ENCODE data around the gene ROR1.

Gene ROR1

DNA sequence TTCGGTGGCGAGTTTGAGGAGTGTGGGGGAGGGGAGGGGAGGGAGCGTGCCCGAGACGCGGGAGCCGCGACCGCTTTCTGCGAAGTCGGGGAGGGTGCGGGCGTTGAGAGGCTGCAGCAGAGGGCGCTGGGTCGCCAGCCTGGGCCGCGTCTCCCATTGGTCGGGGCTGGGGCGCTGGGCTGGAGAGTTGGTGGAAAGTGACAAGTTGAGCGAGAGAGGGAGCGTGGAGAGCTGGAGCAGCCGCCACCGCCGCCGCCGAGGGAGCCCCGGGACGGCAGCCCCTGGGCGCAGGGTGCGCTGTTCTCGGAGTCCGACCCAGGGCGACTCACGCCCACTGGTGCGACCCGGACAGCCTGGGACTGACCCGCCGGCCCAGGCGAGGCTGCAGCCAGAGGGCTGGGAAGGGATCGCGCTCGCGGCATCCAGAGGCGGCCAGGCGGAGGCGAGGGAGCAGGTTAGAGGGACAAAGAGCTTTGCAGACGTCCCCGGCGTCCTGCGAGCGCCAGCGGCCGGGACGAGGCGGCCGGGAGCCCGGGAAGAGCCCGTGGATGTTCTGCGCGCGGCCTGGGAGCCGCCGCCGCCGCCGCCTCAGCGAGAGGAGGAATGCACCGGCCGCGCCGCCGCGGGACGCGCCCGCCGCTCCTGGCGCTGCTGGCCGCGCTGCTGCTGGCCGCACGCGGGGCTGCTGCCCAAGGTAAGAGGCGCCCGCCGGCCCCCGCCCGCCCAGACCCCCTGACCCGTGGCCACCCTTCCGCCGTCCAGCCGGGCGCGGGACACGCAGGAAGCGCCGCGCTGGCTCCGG is at the start of gene ROR1:
Gene ROR1, plus strand, starts transcription at position 203 of the 802 bp plus-strand sequence.
- peak; percentile 85 for DNase-seq
- in situ Hi-C loops (cut with HindIII; ENCODE audit: low pct_ligation_motif_present, low pct_unique_long_range_greater_than_20kb, low sequenced_read_pairs), result no loop called here

DNA sequence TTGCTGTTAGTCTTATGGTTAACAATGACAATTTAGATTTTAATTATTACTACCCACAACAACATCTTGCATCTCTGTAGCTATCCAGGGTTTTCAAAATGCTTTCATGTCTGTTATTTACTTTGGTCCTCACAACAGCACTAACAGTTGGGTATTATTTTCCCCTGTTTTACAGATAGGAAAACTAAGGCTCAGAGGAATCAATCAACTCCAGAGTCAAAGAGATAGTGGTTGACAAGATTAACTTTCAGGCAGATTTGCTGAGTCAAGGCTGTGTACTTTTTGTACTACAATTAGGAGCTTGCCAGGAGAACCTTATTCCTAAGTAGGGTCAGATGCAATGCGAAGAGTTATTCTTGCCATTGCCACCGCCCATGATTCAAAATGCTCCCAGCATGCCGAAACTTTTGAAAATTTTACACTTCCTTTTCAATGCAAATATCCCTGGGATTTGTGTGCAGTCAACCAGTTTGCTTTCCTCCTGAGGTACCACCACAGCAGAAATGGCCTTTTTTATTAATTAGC is 49.4 kb upstream of the ROR1 start:
- DNase-seq, result no peak
- in situ Hi-C loops (cut with HindIII; ENCODE audit: low pct_ligation_motif_present, low pct_unique_long_range_greater_than_20kb, low sequenced_read_pairs), result no loop called here

DNA sequence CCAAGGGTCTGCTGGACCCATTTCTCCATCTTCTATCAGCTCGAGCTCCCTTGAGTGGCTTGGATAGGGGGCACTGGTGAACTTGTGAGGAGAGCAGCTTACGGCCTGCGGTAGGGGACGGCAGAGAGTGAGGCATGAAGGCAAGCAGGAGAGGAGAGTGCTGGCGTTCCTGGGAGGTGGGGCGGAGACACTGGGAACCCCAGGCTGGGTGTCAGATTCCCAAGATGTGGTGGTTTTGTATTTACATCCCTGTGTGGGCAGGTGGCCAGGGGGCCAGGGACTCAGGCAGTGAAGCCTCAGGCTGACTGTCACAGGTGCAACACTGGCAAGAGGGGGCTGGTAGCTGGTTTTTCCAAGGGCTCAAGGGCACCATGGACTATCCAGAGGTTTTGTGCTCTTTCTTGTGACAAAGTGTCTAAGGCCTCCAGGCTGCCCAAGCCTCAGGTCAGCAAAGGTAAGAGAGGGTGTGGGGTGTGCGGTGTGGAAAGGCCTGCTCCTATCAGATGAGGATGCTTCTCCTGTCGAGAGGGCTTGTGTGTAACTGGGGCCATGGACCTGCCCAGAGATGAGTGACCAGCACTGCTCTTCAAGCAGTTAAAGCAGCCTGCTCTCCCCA is 45.1 kb upstream of the ROR1 start:
- no peak for DNase-seq
- in situ Hi-C loops (cut with HindIII; ENCODE audit: low pct_ligation_motif_present, low pct_unique_long_range_greater_than_20kb, low sequenced_read_pairs), result no loop called here

DNA sequence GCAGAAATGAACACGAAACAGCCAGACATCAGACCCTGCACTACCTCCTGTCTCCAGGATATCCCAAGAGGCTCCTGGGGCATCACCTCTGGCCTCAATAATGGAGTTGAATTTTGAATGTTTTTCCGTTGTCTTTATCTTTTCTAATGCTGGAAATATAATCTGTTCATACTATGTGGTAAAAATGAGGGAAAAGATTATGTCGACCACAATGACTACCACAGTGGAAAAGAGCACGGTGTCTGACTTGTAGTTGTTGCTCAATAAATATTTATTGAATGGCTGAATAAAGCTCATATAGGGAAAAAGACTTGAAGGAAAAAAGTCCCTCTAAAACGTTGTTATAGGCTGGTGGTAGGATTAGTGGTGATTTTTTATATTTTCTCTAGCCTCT is 44.6 kb upstream of the ROR1 start:
- no peak for DNase-seq
- in situ Hi-C loops (cut with HindIII; ENCODE audit: low pct_ligation_motif_present, low pct_unique_long_range_greater_than_20kb, low sequenced_read_pairs), result no loop called here

DNA sequence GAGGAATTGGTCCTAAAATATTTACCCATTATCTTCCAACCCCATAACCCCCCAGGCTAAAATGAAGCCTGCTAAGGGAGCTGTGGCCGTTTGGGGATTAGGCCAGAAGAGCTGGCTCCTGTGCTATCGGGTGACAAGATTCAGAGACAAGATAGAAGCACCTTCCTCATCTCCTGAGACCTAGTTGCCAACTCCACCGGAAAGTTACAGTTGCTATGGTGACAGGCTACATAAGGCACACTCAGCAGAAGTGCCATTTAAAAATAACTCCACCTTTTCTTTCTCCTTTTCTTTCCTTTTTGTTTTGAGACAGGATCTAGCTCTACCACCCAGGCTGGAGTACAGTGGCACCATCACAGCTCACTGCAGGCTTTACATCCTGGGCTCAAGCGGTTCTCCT is 43.6 kb upstream of the ROR1 start:
- DNase-seq, result no peak
- in situ Hi-C loops (cut with HindIII; ENCODE audit: low pct_ligation_motif_present, low pct_unique_long_range_greater_than_20kb, low sequenced_read_pairs), result no loop called here

DNA sequence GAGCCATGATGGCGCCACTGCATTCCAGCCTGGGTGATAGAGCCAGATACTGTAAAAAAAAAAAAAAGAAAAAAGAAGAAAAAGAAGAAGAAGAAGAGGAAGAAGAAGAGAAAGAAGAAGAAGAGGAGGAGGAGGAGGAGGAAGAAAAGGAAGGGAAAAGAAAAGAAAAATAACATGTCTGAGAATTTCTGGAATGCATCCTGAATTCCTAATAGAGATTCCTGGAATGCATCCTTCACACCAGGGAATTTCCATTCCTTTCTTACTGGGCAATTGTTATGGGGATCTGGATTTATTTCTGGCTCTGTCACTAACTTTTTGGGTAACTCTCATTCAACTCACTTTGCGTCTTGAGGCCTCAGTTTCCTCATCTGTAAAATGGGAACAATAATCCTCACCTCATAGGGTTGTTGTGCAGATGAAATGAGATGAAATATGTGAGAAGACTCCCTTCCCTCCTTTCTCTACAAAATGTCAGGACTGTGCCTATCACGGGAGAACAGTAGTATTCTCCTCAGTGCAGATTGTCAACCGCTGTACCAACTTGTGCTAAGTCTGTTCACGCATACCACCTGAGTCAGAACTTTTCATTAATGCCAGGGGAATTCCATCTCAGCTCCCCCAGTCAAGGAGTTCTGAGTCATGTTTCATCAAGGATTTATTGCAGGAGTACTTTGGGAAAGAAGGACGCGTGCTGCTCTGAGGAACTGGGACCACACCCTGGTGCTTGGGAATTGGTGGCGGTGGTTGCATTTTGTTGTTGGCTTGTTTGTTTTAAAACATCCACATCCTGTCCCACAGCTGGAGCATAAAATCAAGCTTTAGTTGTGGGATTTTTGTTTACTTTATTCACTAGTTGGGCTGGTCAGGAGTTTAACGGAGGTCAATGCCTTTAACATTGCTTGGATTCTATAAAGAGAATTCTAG is 42.4 kb upstream of the ROR1 start:
- peak; percentile 93 for DNase-seq
- in situ Hi-C loops (cut with HindIII; ENCODE audit: low pct_ligation_motif_present, low pct_unique_long_range_greater_than_20kb, low sequenced_read_pairs), result no loop called here

DNA sequence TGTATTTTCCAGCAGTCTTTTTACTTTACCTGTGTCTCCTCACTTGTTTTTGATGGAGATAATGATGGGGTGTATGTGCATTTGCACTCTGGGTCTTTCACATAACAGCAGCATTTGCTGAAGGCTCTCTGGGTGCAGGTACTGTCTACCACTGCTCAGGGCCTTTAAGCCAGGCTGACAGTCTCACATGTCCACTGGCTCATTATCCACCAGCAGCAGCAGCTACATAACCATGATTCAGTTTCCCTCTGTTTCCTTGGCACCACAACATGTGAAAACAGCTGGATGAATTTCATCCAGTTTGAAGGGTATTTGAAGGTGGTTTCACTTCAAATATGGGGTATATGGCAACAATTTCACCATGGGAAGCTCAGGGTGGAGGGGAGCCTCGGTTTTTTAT is 41.2 kb upstream of the ROR1 start:
- DNase-seq, result peak; percentile 16
- in situ Hi-C loops (cut with HindIII; ENCODE audit: low pct_ligation_motif_present, low pct_unique_long_range_greater_than_20kb, low sequenced_read_pairs), result no loop called here

DNA sequence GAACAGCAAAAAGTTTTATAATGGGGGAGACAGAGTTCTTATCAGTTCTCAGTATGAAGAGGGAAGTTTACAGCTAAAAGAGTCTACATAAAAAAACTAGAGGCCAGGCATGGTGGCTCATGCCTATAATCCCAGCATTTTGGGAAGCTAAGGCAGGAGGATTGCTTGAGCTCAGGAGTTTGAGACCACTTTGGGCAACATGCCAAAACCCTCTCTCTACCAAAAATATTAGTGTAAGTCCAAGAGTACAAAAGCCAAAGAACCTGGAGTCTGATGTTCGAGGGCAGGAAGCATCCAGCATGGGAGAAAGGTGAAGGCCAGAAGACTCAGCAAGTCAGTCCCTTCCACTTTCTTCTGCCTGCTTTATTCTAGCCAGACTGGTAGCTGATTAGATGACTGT is 35.0 kb upstream of the ROR1 start:
- DNase-seq, result no peak
- in situ Hi-C loops (cut with HindIII; ENCODE audit: low pct_ligation_motif_present, low pct_unique_long_range_greater_than_20kb, low sequenced_read_pairs), result no loop called here

DNA sequence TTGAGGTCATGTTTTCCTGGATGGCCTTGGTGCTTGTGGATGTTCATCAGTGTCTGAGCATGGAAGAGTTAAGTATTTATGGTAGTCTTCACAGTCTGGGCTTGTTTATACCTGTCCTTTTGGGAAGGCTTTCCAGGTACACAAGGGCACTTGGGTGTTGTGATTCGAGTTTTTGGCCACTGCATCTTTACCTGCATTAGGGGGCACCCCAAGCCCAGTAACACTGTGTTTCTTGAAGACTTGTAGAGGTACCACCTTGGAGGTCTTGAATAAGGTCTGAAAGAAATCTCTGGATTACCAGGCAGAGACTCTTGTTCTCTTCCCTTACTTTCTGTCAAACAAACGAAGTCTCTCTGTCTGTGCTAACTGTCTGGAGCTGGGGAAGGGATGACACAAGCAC is 34.4 kb upstream of the ROR1 start:
- no peak for DNase-seq
- in situ Hi-C loops (cut with HindIII; ENCODE audit: low pct_ligation_motif_present, low pct_unique_long_range_greater_than_20kb, low sequenced_read_pairs), result no loop called here

DNA sequence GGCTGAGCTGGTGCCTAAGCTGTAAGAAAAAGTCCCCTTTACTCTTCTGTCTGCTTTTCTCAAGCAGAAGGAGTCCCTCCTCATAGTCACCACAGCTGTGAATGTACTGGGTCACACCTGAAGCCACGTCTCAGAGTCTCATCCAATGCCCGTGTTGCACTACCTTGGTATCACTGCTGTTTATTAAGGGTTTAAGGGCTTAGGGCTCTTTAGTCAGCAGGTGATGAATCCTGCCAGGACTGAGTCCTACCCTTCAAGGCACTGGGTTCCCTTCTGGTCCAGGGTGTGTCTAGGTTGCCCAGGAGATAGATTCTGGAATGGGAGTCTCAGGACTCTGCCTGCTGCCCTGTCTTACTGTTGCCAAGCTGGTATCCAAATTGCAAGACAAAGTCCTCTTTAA is 33.4 kb upstream of the ROR1 start:
- no peak for DNase-seq
- in situ Hi-C loops (cut with HindIII; ENCODE audit: low pct_ligation_motif_present, low pct_unique_long_range_greater_than_20kb, low sequenced_read_pairs), result no loop called here

DNA sequence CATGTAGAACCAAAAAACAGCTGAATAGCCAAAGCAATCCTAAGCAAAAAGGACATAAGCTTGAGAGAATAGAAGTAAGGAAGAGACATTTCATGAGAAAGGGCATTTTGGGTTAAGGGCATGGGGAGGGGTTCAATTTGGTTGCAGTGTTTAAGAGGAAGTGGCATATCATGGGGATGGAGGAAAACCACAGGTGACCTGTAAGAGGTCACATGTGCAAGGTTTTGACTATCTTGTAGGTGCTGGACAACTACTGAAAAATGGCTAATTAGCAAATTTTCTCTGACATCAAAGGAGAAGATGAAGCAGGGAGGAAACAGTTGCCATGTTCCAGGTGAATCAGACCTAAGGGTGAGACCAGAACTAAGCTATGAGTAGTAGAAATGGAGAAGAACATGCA is 31.3 kb upstream of the ROR1 start:
- in situ Hi-C loops (cut with HindIII; ENCODE audit: low pct_ligation_motif_present, low pct_unique_long_range_greater_than_20kb, low sequenced_read_pairs), result no loop called here
- DNase-seq, result no peak

DNA sequence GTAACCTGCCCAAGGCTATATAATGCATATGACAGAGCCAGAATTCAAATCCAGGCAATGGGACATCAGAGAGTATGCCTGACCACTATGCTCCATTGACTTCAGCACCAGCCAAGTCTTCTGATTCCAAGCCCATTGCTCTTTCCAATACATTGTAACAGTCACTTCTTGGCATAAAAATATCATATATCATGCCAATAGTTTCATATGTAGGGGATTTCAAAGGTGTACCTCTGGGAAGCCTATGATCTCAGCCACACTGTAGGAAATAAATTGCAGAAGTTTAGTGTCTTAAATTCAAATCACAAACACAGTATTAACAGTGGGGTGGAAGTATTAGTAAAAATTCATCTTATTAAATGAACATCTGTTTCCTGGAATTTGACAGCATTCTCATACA is 30.0 kb upstream of the ROR1 start:
- in situ Hi-C loops (cut with HindIII; ENCODE audit: low pct_ligation_motif_present, low pct_unique_long_range_greater_than_20kb, low sequenced_read_pairs), result no loop called here
- DNase-seq, result no peak

DNA sequence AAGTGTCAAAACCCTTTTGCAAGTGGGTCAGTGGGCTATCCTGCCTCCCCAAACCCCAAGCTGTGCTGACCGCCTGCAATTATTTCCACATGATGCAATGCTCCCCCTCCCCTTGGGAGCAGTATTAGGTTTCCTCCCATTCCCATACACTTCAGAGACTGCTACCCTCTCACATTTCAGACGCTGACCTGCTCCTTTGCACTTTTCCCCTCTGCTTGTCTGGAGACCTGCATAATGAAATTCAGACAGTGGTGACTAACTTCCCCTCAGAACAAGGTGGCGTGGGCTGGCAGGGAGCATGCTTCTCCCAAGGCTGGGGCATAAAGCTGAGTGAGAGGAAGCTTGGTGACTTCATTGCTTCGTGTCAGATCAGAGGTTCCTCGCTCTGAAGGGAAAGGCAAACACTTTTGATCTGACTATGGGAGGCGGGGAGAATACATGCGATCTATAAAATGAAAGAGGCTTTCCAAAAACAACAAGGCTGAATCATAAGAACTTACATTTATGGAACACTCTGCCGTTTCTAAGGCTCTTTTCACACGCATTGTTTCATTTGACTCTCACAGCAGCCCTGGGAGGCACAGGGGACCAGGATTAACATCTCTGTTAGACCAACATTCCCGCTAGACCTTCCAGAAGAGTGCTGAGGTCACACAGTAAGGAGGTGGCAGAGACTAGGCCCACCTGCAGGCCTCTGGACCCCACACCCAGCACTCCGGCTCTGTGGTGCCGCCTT is 27.5 kb upstream of the ROR1 start:
- no peak for DNase-seq
- in situ Hi-C loops (cut with HindIII; ENCODE audit: low pct_ligation_motif_present, low pct_unique_long_range_greater_than_20kb, low sequenced_read_pairs), result no loop called here

DNA sequence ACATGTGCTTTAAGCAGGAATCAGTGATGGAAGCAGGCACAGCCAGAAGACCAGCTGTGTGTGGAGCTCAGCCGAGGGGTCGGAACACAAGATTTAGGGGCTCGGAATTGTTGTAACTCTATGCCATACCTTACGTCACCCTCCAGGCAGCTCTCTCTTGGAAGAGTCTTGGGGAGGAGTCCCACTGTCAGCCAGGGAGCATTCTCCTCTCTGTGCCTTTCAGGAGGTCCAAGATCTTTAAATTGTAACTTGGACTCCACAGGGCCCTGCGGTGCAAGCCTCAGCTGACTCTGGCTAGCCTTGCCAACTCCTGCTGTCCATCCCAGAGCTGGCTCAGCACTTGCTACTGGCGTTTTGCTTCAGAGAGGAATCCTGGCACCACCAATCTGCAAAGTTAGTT is 26.4 kb upstream of the ROR1 start:
- DNase-seq, result no peak
- in situ Hi-C loops (cut with HindIII; ENCODE audit: low pct_ligation_motif_present, low pct_unique_long_range_greater_than_20kb, low sequenced_read_pairs), result no loop called here

DNA sequence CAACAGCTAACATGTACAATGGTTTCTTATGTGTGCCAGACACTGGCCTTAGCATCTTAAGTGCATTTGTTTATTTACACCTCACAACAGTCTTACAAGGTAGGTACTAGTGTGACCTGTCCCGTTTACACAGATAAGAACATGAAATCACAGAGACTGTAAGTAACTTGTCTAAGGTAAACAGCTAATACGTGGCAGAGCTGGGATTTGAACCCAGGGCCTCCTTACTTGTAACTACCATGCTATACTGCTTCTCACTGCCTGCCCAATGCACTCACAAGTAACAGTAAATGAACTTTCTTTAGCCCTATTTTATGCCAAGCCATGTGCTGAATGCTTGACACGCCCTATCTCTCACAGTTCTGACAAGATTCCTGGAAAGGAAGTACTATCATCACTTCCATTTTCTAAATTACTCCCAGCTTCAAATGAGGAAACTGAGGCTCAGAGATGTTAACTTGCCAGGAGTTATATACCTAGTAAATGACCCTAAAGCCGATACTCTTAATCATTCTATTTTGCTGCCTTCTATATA is 25.7 kb upstream of the ROR1 start:
- DNase-seq, result no peak
- in situ Hi-C loops (cut with HindIII; ENCODE audit: low pct_ligation_motif_present, low pct_unique_long_range_greater_than_20kb, low sequenced_read_pairs), result no loop called here

DNA sequence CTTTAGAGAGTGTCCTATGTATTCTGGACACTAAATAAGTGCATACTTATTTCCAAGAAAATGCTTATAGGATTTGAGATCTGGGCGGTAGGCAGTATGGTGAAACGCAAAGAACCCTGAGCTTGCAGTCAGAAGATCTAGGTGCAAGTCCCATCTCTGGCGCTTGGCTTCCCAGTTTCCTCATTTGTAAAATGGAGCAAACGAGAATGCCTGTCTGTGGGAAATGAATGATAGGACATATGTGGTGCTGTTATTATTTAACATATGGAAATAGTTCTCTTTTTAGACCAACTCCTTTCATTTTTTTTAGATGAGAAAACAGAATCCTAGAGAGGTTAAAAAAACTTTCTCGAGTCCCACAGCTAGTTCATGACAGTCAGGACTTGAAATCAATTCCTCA is 25.2 kb upstream of the ROR1 start:
- DNase-seq, result no peak

DNA sequence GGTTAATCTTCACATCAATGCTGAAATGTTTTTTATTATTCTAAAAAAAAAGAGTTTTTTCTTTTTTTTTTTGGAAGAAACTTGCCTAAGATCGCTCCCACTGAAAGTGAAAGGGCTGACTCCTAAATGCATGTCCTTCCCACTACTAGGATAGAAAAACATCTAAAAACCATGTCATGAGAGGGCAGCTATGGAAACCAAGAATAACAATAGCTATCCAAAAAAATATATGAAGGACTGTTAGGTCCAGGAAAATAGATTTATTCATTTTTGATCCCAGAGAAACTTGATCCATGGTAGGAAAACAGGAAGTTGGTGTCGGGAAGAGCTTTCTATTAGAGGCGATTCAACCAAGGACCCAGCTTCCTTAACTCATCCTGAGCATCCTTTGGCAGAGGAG is 23.1 kb upstream of the ROR1 start:
- no peak for DNase-seq
- in situ Hi-C loops (cut with HindIII; ENCODE audit: low pct_ligation_motif_present, low pct_unique_long_range_greater_than_20kb, low sequenced_read_pairs), result no loop called here

More for the DNA sequence above, 25.2 kb upstream of the ROR1 start:
- in situ Hi-C loops (cut with HindIII; ENCODE audit: low pct_ligation_motif_present, low pct_unique_long_range_greater_than_20kb, low sequenced_read_pairs), result no loop called here

DNA sequence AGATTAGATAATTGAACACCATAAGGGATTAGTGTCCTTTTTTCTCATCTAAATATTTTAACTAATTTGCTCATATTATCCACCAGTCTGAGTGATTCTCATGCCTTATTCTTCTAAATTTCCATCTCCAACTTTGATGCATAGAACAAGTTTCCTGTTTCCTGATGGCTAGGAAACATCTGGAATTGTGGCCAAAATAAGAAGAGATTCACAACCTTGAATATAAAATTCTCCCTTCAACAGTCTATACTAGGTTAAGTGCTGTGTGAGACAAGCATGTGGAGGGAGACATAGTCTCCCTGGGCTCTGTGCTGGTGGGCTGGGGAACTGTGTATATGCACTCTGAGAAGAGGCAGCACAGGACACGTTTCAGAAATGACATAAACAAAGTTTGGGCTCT is 21.6 kb upstream of the ROR1 start:
- in situ Hi-C loops (cut with HindIII; ENCODE audit: low pct_ligation_motif_present, low pct_unique_long_range_greater_than_20kb, low sequenced_read_pairs), result no loop called here
- no peak for DNase-seq

Measured in ACHN (cell line).